Hepatocyte (in vitro differentiated cells): ENCODE results near the gene LIX1.

Source experiments
- EZH2 ChIP-seq: fragments of 200-600 bp; sonication (generic); IDR thresholded peaks from 2 replicates; pipeline ENCODE4 v1.6.1; 2016; ENCODE audit warnings: antibody characterized with exemption, mild to moderate bottlenecking, borderline replicate concordance
- EZH2phosphoT487 ChIP-seq: fragments of 200-600 bp; sonication (generic); IDR thresholded peaks from one replicate; pipeline ENCODE4 v1.6.1; 2018; ENCODE audit warnings: antibody characterized with exemption, mild to moderate bottlenecking, low read depth, moderate library complexity; ENCODE audit not compliant: unreplicated experiment, severe bottlenecking
- TF ChIP-seq, protein P1 (sequence below): fragments of 200-600 bp; sonication (generic); IDR thresholded peaks from 2 replicates; pipeline ENCODE4 v1.5.1; 2016; ENCODE audit warnings: antibody characterized with exemption, mild to moderate bottlenecking; ENCODE audit not compliant: poor library complexity

DNA sequence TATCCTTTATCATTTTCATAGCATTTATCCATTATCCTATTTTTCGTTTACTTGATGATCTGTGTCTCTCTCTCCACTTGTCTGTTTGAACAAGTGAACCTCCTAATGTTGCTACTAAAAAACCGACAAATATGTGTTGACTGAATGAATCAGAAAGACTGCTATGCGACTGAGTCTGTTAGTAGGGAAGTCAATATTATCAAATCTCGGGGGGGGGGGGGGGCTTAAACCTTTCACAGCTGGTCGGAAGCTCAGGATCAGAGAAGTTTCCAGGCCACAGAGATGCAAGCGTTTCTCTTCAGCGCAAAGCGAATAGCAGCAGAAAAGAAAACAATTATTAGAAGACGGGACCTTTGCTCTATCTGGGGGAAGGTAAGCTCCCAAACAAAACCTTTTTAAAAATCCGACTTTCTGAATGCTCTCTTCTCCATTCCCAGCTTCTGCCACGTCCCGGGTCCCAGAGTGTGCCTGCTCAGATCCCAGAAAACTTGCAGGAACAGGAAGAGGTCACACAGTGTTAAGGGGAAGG is 40.2 kb upstream of the LIX1 start:
- TF ChIP-seq, protein P1, sequence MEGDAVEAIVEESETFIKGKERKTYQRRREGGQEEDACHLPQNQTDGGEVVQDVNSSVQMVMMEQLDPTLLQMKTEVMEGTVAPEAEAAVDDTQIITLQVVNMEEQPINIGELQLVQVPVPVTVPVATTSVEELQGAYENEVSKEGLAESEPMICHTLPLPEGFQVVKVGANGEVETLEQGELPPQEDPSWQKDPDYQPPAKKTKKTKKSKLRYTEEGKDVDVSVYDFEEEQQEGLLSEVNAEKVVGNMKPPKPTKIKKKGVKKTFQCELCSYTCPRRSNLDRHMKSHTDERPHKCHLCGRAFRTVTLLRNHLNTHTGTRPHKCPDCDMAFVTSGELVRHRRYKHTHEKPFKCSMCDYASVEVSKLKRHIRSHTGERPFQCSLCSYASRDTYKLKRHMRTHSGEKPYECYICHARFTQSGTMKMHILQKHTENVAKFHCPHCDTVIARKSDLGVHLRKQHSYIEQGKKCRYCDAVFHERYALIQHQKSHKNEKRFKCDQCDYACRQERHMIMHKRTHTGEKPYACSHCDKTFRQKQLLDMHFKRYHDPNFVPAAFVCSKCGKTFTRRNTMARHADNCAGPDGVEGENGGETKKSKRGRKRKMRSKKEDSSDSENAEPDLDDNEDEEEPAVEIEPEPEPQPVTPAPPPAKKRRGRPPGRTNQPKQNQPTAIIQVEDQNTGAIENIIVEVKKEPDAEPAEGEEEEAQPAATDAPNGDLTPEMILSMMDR = no peak
- TF ChIP-seq EZH2phosphoT487 (no peak), EZH2 (no peak)
